HCT116 (cell line): ENCODE measurements around the gene CCDC174. TPM values are rescaled to one million over a fixed set of nuclear protein-coding genes. Genes with fewer than 3 reads are reported as not detected.

Experiments used
- ATAC-seq: fragments of 200-7000 bp; cut with Tn5 transposase; 2 replicates; pipeline ENCODE4 v1.9.1; 2020; ENCODE audit warnings: mild to moderate bottlenecking, moderate library complexity
- BruUV-seq: library from RNA; stranded (reverse); fragments of 400-500 nt; replicated peaks from 2 replicates; lab custom pipeline; 2021; lab: Mats Ljungman, UMichigan
- CTCF ChIA-PET: fragments of 300-600 bp; sonication (Branson Sonifier 250); formaldehyde crosslinking; loops from one replicate; lab custom pipeline; 2021; ENCODE audit warnings: antibody characterized with exemption; lab: Charles Lee
- POLR2A ChIA-PET: fragments of 300-600, 350-600 bp; sonication (Branson Sonifier 250); formaldehyde crosslinking; loops from one replicate; lab custom pipeline; 2021; ENCODE audit warnings: antibody characterized with exemption; lab: Charles Lee
- RAD21 ChIA-PET, 2 experiments: fragments of 300-600 bp; sonication (Branson Sonifier 250); formaldehyde crosslinking; loops; one replicate each; lab custom pipeline; 2023; ENCODE audit warnings: low total read pairs in 2 of 2; ENCODE audit not compliant: uncharacterized antibody in 2 of 2, unreplicated experiment in 2 of 2, low non-redundant PET in 1 of 2; lab: Charles Lee
- DNase-seq: peaks from one replicate; pipeline ENCODE4 v3.0.0-alpha.2; 2010; ENCODE audit warnings: low read depth, low spot score
- H2AFZ ChIP-seq: fragments of 200-600 bp; shearing (Covaris generic), sonication (generic); 2 replicates; pipeline ENCODE4 v1.6.1; 2017; ENCODE audit warnings: low read depth, mixed run types, mixed read lengths, antibody characterized with exemption, low read length; ENCODE audit not compliant: poor library complexity, severe bottlenecking
- H3K27ac ChIP-seq: 2 replicates; pipeline ENCODE4 v1.5.1; 2012; ENCODE audit warnings: low read depth, low read length
- H3K27me3 ChIP-seq: fragments of 200-600 bp; sonication (generic); 2 replicates; pipeline ENCODE4 v1.6.1; 2016; ENCODE audit warnings: mixed run types, low read length, mixed read lengths; ENCODE audit not compliant: insufficient read depth
- H3K36me3 ChIP-seq, 2 experiments: fragments of 200-500 bp in 1 of 2; fragments of 200-600 bp in 1 of 2; sonication (Bioruptor generic) in 1 of 2; sonication (generic) in 1 of 2; 2 replicates each; pipeline versions ENCODE4 v1.5.1 to v1.6.1; 2014 to 2016; ENCODE audit warnings: low read length in 2 of 2, inconsistent platforms in 1 of 2, mixed read lengths in 1 of 2, mixed run types in 1 of 2; ENCODE audit not compliant: insufficient read depth in 2 of 2, control insufficient read depth in 1 of 2
- H3K4me1 ChIP-seq, 2 experiments: fragments of 200-600 bp in 1 of 2; sonication (generic) in 1 of 2; 2 replicates each; pipeline versions ENCODE4 v1.5.1 to v1.6.1; 2012 to 2017; ENCODE audit warnings: low read length in 2 of 2, inconsistent platforms in 1 of 2, mild to moderate bottlenecking in 1 of 2, mixed read lengths in 1 of 2, mixed run types in 1 of 2, moderate library complexity in 1 of 2; ENCODE audit not compliant: insufficient read depth in 2 of 2, control insufficient read depth in 1 of 2
- H3K4me2 ChIP-seq: fragments of 200-600 bp; sonication (generic); 2 replicates; pipeline ENCODE4 v1.6.1; 2017; ENCODE audit warnings: mixed run types, low read length, mixed read lengths
- H3K4me3 ChIP-seq, 2 experiments: fragments of 200-600 bp in 1 of 2; sonication (generic) in 1 of 2; replicated peaks in 1 of 2; 2 replicates each; pipeline ENCODE4 v1.5.1; 2011 to 2016; ENCODE audit warnings: low read length in 2 of 2, control low read depth in 1 of 2, low read depth in 1 of 2, mild to moderate bottlenecking in 1 of 2, mixed read lengths in 1 of 2, mixed run types in 1 of 2
- H3K79me2 ChIP-seq: fragments of 200-600 bp; sonication (generic); 2 replicates; pipeline ENCODE4 v1.6.1; 2017; ENCODE audit warnings: mild to moderate bottlenecking, mixed run types, low read length, moderate library complexity, mixed read lengths; ENCODE audit not compliant: insufficient read depth
- H3K9ac ChIP-seq: fragments of 200-600 bp; sonication (generic); 2 replicates; pipeline ENCODE4 v1.6.1; 2016; ENCODE audit warnings: low read length, mixed read lengths
- H3K9me2 ChIP-seq: fragments of 200-600 bp; sonication (generic), shearing (Covaris generic); 2 replicates; pipeline ENCODE4 v1.6.1; 2017; ENCODE audit warnings: mixed run types, mild to moderate bottlenecking, moderate library complexity; ENCODE audit not compliant: insufficient read depth
- H3K9me3 ChIP-seq, 2 experiments: fragments of 200-500 bp in 1 of 2; fragments of 200-600 bp in 1 of 2; sonication (Bioruptor generic) in 1 of 2; sonication (generic) in 1 of 2; 2 replicates each; pipeline ENCODE4 v1.6.1; 2014 to 2017; ENCODE audit warnings: low read length in 2 of 2, mixed read lengths in 2 of 2, inconsistent platforms in 1 of 2, low read depth in 1 of 2, mild to moderate bottlenecking in 1 of 2, mixed run types in 1 of 2, moderate library complexity in 1 of 2; ENCODE audit not compliant: control insufficient read depth in 1 of 2, insufficient read depth in 1 of 2
- H4K20me1 ChIP-seq: fragments of 200-600 bp; sonication (generic), shearing (Covaris generic); 2 replicates; pipeline ENCODE4 v1.6.1; 2017; ENCODE audit warnings: mixed run types, mild to moderate bottlenecking, moderate library complexity; ENCODE audit not compliant: insufficient read depth
- ATF3 ChIP-seq: IDR thresholded peaks from 2 replicates; pipeline ENCODE4 v1.6.1; 2012
- EGR1 ChIP-seq: IDR thresholded peaks from 2 replicates; pipeline ENCODE4 v1.6.1; 2012; ENCODE audit warnings: low read depth
- ELF1 ChIP-seq: IDR thresholded peaks from 2 replicates; pipeline ENCODE4 v1.6.1; 2012; ENCODE audit warnings: low read depth, borderline replicate concordance
- EZH2 ChIP-seq: fragments of 200-600 bp; sonication (generic); IDR thresholded peaks from 2 replicates; pipeline ENCODE4 v1.6.1; 2017; ENCODE audit warnings: antibody characterized with exemption, mixed run types
- FOSL1 ChIP-seq: IDR thresholded peaks from 2 replicates; pipeline ENCODE4 v1.6.1; 2012; ENCODE audit warnings: low read depth
- JUND ChIP-seq: IDR thresholded peaks from 2 replicates; pipeline ENCODE4 v1.6.1; 2012
- MAX ChIP-seq: IDR thresholded peaks from 2 replicates; pipeline ENCODE4 v1.6.1; 2012
- POLR2A ChIP-seq: IDR thresholded peaks from 2 replicates; pipeline ENCODE4 v1.7.0; 2011; ENCODE audit warnings: borderline replicate concordance; ENCODE audit not compliant: insufficient read depth, insufficient read length; ENCODE audit errors: extremely low read depth
- RAD21 ChIP-seq: IDR thresholded peaks from 2 replicates; pipeline ENCODE4 v1.6.1; 2012; ENCODE audit warnings: low read depth, mild to moderate bottlenecking
- SP1 ChIP-seq: IDR thresholded peaks from 2 replicates; pipeline ENCODE4 v1.6.1; 2012; ENCODE audit warnings: low read depth
- TCF7L2 ChIP-seq: IDR thresholded peaks from 2 replicates; pipeline ENCODE4 v1.7.0; 2011; ENCODE audit warnings: borderline replicate concordance, inconsistent platforms; ENCODE audit not compliant: insufficient read depth, insufficient read length; ENCODE audit errors: extremely low read depth
- YY1 ChIP-seq: IDR thresholded peaks from 2 replicates; pipeline ENCODE4 v1.6.1; 2011; ENCODE audit warnings: low read length, low read depth, moderate library complexity, mild to moderate bottlenecking; ENCODE audit not compliant: insufficient replicate concordance; ENCODE audit errors: extremely low read depth
- ZBTB33 ChIP-seq: IDR thresholded peaks from 2 replicates; pipeline ENCODE4 v1.6.1; 2011; ENCODE audit warnings: mild to moderate bottlenecking, low read length, moderate library complexity; ENCODE audit not compliant: insufficient replicate concordance; ENCODE audit errors: extremely low read depth
- ZNF274 ChIP-seq: fragments of 200-500 bp; sonication (Bioruptor generic); IDR thresholded peaks from 2 replicates; pipeline ENCODE4 v1.6.1; 2014; ENCODE audit warnings: mild to moderate bottlenecking, low read depth, low read length, inconsistent platforms
- intact Hi-C: fragments of 100-400 bp; cut with micrococcal nuclease; formaldehyde crosslinking; loops from 2 replicates; pipeline ENCODE4 v1.10.0; 2022
- total RNA-seq: library from RNA; stranded (reverse); gene quantifications from one replicate; pipeline ENCODE4 v1.2.1, GENCODE V29; 2021; ENCODE audit not compliant: unreplicated experiment

CCDC174 gene
- total RNA-seq, 1 experiment from 2014 or later: 15.6 TPM

- DNase-seq: no peak
- TF ChIP-seq RAD21 (no peak), FOSL1 (0 out of 2 replicates have a peak, but pooled peaks have one; percentile 8)
- TF ChIP-seq, all 23 proteins: peak for 1
- Histone ChIP-seq H3K4me1 (peaks cover 0 to 15% of the 10 kb centered on the region in 2 experiments; a peak in 2 of 4 replicates), H3K79me2 (no peaks in the 10 kb centered on the region), H3K4me3 (no peak overlapping the region), H3K36me3 (no peaks in the 10 kb centered on the region), H3K9me3 (no peaks in the 10 kb centered on the region), H3K27ac (no peak overlapping the region), H4K20me1 (no peaks in the 10 kb centered on the region), H3K9ac (no peak overlapping the region), H3K4me2 (peak overlapping the region; percentile 10; the same call in 1 of the 2 replicates), H3K9me2 (no peaks in the 10 kb centered on the region), H2AFZ (no peak overlapping the region), H3K27me3 (no peaks in the 10 kb centered on the region)
- intact Hi-C loops: no loop called here
- ATAC-seq: peak; percentile 51; the same call in 1 of the 2 replicates
- RAD21 ChIA-PET: no interaction called here
- CTCF ChIA-PET: no interaction called here
- no TSS peak for BruUV-seq
- POLR2A ChIA-PET: no interaction called here
These were observed 34.0 kb upstream of the CCDC174 start for GRCh38 chr3:14617508-14618023.

- no peaks in the 10 kb centered on the region for H3K36me3 ChIP-seq
- no peak for TF ChIP-seq ATF3
- TF ChIP-seq ZNF274: no peak
- TF ChIP-seq ZBTB33: no peak
- no peak for TF ChIP-seq TCF7L2
- no peak for TF ChIP-seq YY1
- TF ChIP-seq SP1: no peak
- no peak for TF ChIP-seq MAX
- no peak for TF ChIP-seq ELF1
- TF ChIP-seq EGR1: no peak
- no peak for TF ChIP-seq POLR2A
- no peak for TF ChIP-seq EZH2
- no peak for TF ChIP-seq RAD21
- TF ChIP-seq JUND: no peak
- DNase-seq (no peak), ATAC-seq (no peak)
- no peak overlapping the region for H2AFZ ChIP-seq
- H3K4me1 ChIP-seq: peaks cover 0 to 15% of the 10 kb centered on the region in 2 experiments; a peak in 2 of 4 replicates
- no peak overlapping the region for H3K9ac ChIP-seq
- H3K4me3 ChIP-seq: no peak overlapping the region
- intact Hi-C loops: no loop called here
- H3K4me2 ChIP-seq: no peak overlapping the region
- H3K27me3 ChIP-seq: no peaks in the 10 kb centered on the region
- no TSS peak for BruUV-seq
- no peaks in the 10 kb centered on the region for H3K9me2 ChIP-seq
- no peaks in the 10 kb centered on the region for H4K20me1 ChIP-seq
- H3K27ac ChIP-seq: no peak overlapping the region
- H3K79me2 ChIP-seq: no peaks in the 10 kb centered on the region
- ChIA-PET POLR2A (no interaction called here), RAD21 (no interaction called here), CTCF (no interaction called here)
- H3K9me3 ChIP-seq: no peaks in the 10 kb centered on the region
These were observed 32.0 kb upstream of the CCDC174 start for GRCh38 chr3:14619605-14620004.
